Measurements from ENCODE around the gene DOCK3.
"Not testable (repeated sequence)": the region's sequence is repeated elsewhere in the genome, so short reads cannot be mapped to it uniquely, and the experiment has no call there.

The DOCK3 gene

DNA sequence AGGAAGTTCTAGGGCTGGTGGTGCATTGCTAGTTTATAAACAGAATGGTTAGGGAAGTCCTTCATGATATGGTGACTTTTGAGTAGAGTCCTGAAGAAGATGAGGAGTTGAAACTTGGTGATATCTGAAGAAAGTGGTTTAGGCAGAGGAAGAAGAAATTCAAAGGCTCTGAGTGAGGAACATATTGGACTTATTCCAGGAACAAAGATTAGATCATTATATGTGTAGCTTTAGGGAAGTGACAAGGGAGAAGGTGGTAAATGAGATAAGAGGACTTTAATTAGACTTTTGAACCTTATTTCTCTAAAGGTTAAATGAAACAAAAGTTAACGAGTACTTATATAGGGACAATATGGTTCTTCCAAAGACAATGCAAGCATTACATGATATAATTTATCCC is 286.7 kb downstream of the DOCK3 start:
- TF ChIP-seq, protein P1, sequence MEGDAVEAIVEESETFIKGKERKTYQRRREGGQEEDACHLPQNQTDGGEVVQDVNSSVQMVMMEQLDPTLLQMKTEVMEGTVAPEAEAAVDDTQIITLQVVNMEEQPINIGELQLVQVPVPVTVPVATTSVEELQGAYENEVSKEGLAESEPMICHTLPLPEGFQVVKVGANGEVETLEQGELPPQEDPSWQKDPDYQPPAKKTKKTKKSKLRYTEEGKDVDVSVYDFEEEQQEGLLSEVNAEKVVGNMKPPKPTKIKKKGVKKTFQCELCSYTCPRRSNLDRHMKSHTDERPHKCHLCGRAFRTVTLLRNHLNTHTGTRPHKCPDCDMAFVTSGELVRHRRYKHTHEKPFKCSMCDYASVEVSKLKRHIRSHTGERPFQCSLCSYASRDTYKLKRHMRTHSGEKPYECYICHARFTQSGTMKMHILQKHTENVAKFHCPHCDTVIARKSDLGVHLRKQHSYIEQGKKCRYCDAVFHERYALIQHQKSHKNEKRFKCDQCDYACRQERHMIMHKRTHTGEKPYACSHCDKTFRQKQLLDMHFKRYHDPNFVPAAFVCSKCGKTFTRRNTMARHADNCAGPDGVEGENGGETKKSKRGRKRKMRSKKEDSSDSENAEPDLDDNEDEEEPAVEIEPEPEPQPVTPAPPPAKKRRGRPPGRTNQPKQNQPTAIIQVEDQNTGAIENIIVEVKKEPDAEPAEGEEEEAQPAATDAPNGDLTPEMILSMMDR (conservative IDR thresholded peaks at IDR 0.05; ENCODE audit: low read depth, low read length), result no peak
- no peak for DNase-seq (ENCODE audit: low read depth)
- no peak overlapping the region for H3K4me3 ChIP-seq (ENCODE audit: low read depth, low read length)

- H3K4me3 ChIP-seq (ENCODE audit: low read depth, low read length), result no peak overlapping the region
- peak; percentile 72 for DNase-seq (ENCODE audit: low read depth)
- TF ChIP-seq, protein P1 (conservative IDR thresholded peaks at IDR 0.05; ENCODE audit: low read depth, low read length), result peak; percentile 88
Observed at GRCh38 chr3:50971487-50971924, 296.8 kb downstream of the DOCK3 start.

DNA sequence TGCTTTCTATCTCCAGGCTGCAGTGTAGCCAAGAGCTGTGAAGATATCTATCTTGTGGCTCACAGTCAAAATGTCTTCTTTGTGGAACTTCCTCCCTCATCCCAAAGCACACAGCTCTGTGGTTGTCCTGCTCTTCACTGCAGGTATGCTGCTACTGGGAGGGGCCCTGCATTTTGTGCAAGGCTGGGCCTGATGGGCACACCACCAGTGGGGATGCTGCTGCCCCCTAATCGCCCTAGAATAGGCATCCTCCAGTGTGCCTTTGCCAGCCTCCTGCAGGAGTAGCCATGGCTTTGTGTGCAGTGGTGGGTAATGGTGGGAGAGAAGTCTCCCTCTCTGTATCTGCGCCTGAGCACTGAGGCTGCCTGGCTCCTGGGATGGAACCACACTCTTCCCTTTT is 297.3 kb downstream of the DOCK3 start:
- no peak overlapping the region for H3K4me3 ChIP-seq (ENCODE audit: low read depth, low read length)
- TF ChIP-seq, protein P1 (conservative IDR thresholded peaks at IDR 0.05; ENCODE audit: low read depth, low read length), result no peak
- DNase-seq (ENCODE audit: low read depth), result no peak

DNA sequence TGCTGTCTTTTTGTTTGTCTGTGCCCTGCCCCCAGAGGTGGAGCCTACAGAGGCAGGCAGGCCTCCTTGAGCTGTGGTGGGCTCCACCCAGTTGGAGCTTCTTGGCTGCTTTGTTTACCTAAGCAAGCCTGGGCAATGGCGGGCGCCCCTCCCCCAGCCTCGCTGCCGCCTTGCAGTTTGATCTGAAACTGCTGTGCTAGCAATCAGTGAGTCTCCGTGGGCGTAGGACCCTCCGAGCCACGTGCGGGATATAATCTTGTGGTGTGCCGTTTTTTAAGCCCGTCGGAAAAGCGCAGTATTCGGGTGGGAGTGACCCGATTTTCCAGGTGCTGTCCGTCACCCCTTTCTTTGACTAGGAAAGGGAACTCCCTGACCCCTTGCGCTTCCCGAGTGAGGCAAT is 303.9 kb downstream of the DOCK3 start:
- not testable (repeated sequence) for H3K4me3 ChIP-seq (ENCODE audit: low read depth, low read length); DNase-seq (ENCODE audit: low read depth)

DNA sequence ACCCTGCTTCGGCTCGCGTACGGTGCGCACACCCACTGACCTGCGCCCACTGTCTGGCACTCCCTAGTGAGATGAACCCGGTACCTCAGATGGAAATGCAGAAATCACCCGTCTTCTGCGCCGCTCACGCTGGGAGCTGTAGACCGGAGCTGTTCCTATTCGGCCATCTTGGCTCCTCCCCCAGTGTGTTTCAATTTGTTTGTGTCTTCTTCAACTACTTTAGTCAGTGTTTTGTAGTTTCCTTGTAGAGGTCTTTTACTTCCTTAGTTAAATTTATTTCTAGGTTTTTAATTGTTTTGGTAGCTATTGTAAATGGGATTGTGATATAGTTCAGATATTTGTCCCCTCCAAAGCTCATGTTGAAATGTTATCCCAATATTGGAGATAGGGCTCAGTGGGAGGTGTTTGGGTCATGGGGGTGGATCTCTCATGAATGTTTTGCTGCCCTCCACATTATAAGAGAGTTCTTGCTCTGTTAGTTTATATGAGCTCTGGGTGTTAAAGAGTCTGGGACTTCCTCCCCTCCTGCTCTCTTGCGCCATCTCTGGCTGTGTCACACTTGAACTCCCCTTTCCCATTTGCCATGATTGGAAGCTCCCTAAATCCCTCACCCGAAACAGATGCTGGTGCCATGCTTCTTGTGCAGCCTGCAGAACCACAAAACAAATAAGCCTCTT is 304.4 kb downstream of the DOCK3 start:
- TF ChIP-seq, protein P1 (conservative IDR thresholded peaks at IDR 0.05; ENCODE audit: low read depth, low read length), result no peak
- DNase-seq (ENCODE audit: low read depth), result no peak
- no peak overlapping the region for H3K4me3 ChIP-seq (ENCODE audit: low read depth, low read length)

DNA sequence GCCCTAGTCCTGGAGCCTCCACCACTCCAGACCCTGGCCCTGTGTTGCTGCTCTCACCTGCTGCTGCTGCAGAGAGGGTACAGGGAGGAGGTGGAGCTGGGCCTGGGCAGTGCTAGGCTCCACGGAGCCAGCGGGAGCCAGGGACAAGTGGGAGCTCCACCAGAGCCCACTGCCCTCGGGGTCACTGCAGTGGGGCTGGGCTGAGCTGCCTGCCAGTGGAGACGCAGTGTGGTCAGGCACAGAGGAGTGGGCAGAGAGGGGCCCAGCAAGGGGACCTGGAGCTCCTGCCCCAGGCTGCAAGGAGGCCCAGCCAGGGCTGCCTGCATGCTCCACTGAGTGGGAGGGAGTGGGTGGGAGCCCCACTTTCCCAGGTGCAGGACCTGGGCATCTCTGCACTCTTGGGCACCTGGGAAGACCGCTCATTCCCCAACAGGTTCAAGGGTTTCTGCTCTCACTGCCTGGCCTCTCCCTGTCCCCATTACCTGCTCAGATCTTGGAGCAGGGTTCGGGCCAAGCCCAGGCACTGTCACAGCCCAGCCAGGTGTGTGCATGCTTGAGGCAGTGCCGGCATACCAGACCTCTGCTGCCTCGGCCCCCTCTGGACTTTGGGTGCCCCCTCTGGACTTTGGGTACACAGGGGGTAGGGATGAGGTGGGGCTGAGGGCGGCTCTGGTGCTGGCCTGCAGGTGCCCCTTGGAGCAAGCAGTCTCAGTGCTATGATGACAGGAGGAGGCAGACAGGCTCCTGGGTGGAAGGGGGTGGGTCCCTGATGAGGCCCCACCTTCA is 308.0 kb downstream of the DOCK3 start:
- DNase-seq (ENCODE audit: low read depth), result no peak
- H3K4me3 ChIP-seq (ENCODE audit: low read depth, low read length), result no peak overlapping the region
- TF ChIP-seq, protein P1 (conservative IDR thresholded peaks at IDR 0.05; ENCODE audit: low read depth, low read length), result no peak

DNA sequence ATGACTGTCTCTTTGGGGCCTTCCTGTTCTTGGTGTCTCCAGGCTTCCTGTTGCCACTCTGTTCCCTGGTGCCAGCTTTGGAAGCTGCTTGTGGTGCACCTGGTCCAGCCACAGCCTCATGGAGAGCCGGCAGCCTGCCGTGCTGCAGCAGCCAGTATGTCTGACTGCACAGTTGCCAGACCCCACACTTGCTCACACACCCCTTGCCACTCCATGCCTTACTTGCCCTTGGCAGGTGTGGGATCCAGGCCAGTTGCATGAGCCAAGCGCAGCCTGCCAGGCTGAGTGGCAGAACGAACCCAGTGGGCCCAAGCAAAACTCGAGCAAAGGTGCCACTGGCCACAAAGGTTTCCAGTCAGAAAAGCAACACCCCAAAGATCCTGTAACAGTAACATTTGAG is 309.2 kb downstream of the DOCK3 start:
- no peak for DNase-seq (ENCODE audit: low read depth)
- no peak overlapping the region for H3K4me3 ChIP-seq (ENCODE audit: low read depth, low read length)
- TF ChIP-seq, protein P1 (conservative IDR thresholded peaks at IDR 0.05; ENCODE audit: low read depth, low read length), result no peak

Data from choroid plexus epithelial cell (primary cell).